Neural progenitor cell (in vitro differentiated cells): ENCODE measurements around the gene DUSP12. TPM values are rescaled to one million over a fixed set of nuclear protein-coding genes. Genes with fewer than 3 reads are reported as not detected.
A peak's percentile ranks its signal among the peaks of the same experiment; 100 is the strongest.

Experiments
- DNase-seq: peaks from one replicate; pipeline ENCODE4 v3.0.0-alpha.2; 2016; ENCODE audit warnings: low spot score
- H2AFZ ChIP-seq: fragments of 200-600 bp; sonication (generic); replicated peaks from 2 replicates; pipeline ENCODE4 v1.6.1; 2016; ENCODE audit warnings: antibody characterized with exemption
- H3F3A ChIP-seq: fragments of 200-600 bp; sonication (generic); 2 replicates; pipeline ENCODE4 v1.6.1; 2016; ENCODE audit warnings: antibody characterized with exemption, low read depth
- H3K27ac ChIP-seq: fragments of 200-600 bp; sonication (generic); 2 replicates; pipeline ENCODE4 v1.5.1; 2016; ENCODE audit warnings: mild to moderate bottlenecking
- H3K27me3 ChIP-seq: fragments of 200-600 bp; sonication (generic); 2 replicates; pipeline ENCODE4 v1.6.1; 2016; ENCODE audit warnings: mild to moderate bottlenecking, moderate library complexity
- H3K36me3 ChIP-seq: fragments of 200-600 bp; sonication (generic); 2 replicates; pipeline ENCODE4 v1.5.1; 2016
- H3K4me1 ChIP-seq: fragments of 200-600 bp; sonication (generic); 2 replicates; pipeline ENCODE4 v1.6.1; 2016; ENCODE audit warnings: mixed run types
- H3K4me2 ChIP-seq: fragments of 200-600 bp; sonication (generic); 2 replicates; pipeline ENCODE4 v1.6.1; 2016
- H3K4me3 ChIP-seq: fragments of 200-600 bp; sonication (generic); 2 replicates; pipeline ENCODE4 v1.5.1; 2016
- H3K79me2 ChIP-seq: fragments of 200-600 bp; sonication (generic); 2 replicates; pipeline ENCODE4 v1.6.1; 2016; ENCODE audit warnings: low read depth
- H3K9ac ChIP-seq: fragments of 200-600 bp; sonication (generic); 2 replicates; pipeline ENCODE4 v1.6.1; 2016
- H3K9me3 ChIP-seq: fragments of 200-600 bp; sonication (generic); 2 replicates; pipeline ENCODE4 v1.5.1; 2016; ENCODE audit warnings: low read depth
- H4K20me1 ChIP-seq: fragments of 200-600 bp; sonication (generic); 2 replicates; pipeline ENCODE4 v1.6.1; 2016; ENCODE audit warnings: low read depth
- H3K27ac Mint-ChIP-seq: 3 replicates; pipeline ENCODE4 v1.8.0; 2021; ENCODE audit warnings: mixed read lengths
- H3K27me3 Mint-ChIP-seq: 2 replicates; pipeline ENCODE4 v1.8.0; 2022; ENCODE audit warnings: low read depth, mild to moderate bottlenecking, inconsistent platforms, moderate library complexity, mixed read lengths; ENCODE audit not compliant: insufficient read depth
- H3K36me3 Mint-ChIP-seq: 3 replicates; pipeline ENCODE4 v1.8.0; 2021; ENCODE audit warnings: mixed read lengths
- H3K4me1 Mint-ChIP-seq: 3 replicates; pipeline ENCODE4 v1.8.0; 2021; ENCODE audit warnings: mixed read lengths
- H3K4me3 Mint-ChIP-seq: 3 replicates; pipeline ENCODE4 v1.8.0; 2021; ENCODE audit warnings: mild to moderate bottlenecking, moderate library complexity, mixed read lengths
- H3K9me3 Mint-ChIP-seq: 3 replicates; pipeline ENCODE4 v1.8.0; 2020; ENCODE audit warnings: mixed read lengths
- CTCF ChIP-seq: fragments of 200-600 bp; sonication (generic); IDR thresholded peaks from 2 replicates; pipeline ENCODE4 v1.5.1; 2017; ENCODE audit warnings: antibody characterized with exemption, mild to moderate bottlenecking
- EZH2 ChIP-seq: fragments of 200-600 bp; sonication (generic); IDR thresholded peaks from 2 replicates; pipeline ENCODE4 v1.6.1; 2017; ENCODE audit warnings: antibody characterized with exemption, mild to moderate bottlenecking, moderate library complexity
- EZH2phosphoT487 ChIP-seq: fragments of 200-600 bp; sonication (generic); IDR thresholded peaks from 2 replicates; pipeline ENCODE4 v1.6.1; 2017; ENCODE audit warnings: antibody characterized with exemption
- total RNA-seq: library from RNA; depleted of rRNA; stranded (reverse); fragments of >200 nt; gene quantifications from 2 replicates; pipeline ENCODE4 v1.2.3, GENCODE V29; 2015; ENCODE audit warnings: low replicate concordance

The DUSP12 gene
- total RNA-seq, 1 donor from 2014 or later, result 81.1 TPM

- no peaks in the 10 kb centered on the region for H3K36me3 Mint-ChIP-seq
- H4K20me1 ChIP-seq, result no peaks in the 10 kb centered on the region
- no peaks in the 10 kb centered on the region for H3K36me3 ChIP-seq
- peaks cover 12% of the 10 kb centered on the region for H3K27me3 Mint-ChIP-seq
- no peak overlapping the region for H3K4me2 ChIP-seq
- no peaks in the 10 kb centered on the region for H3F3A ChIP-seq
- H3K4me3 Mint-ChIP-seq, result no peak overlapping the region
- H3K79me2 ChIP-seq, result no peaks in the 10 kb centered on the region
- H3K4me1 ChIP-seq, result no peaks in the 10 kb centered on the region
- H3K27me3 ChIP-seq, result peaks cover 8% of the 10 kb centered on the region
- no peak overlapping the region for H3K27ac Mint-ChIP-seq
- H3K9ac ChIP-seq, result no peak overlapping the region
- H3K27ac ChIP-seq, result no peak overlapping the region
- no peak overlapping the region for H3K4me3 ChIP-seq
- no peak overlapping the region for H2AFZ ChIP-seq
- H3K9me3 ChIP-seq, result no peaks in the 10 kb centered on the region
- no peak for DNase-seq
- peaks cover 8% of the 10 kb centered on the region for H3K4me1 Mint-ChIP-seq
- H3K9me3 Mint-ChIP-seq, result no peaks in the 10 kb centered on the region
- no peak for TF ChIP-seq EZH2
- no peak for TF ChIP-seq CTCF
- no peak for TF ChIP-seq EZH2phosphoT487
These were observed 6.4 kb upstream of the DUSP12 start for GRCh38 chr1:161743231-161743630.

- Histone ChIP-seq H4K20me1 (peaks cover 14% of the 10 kb centered on the region), H3K27me3 (peaks cover 8% of the 10 kb centered on the region), H3K4me1 (peaks cover 8% of the 10 kb centered on the region), H3K27ac (no peak overlapping the region), H3K36me3 (peaks cover 10% of the 10 kb centered on the region), H3K4me3 (no peak overlapping the region), H3K4me2 (no peak overlapping the region), H3K9me3 (no peaks in the 10 kb centered on the region), H3K9ac (no peak overlapping the region), H3K79me2 (peaks cover 21% of the 10 kb centered on the region), H3F3A (peaks cover 15% of the 10 kb centered on the region), H2AFZ (no peak overlapping the region)
- peaks cover 28% of the 10 kb centered on the region for H3K4me1 Mint-ChIP-seq
- no peak overlapping the region for H3K4me3 Mint-ChIP-seq
- H3K27me3 Mint-ChIP-seq, result peaks cover 7% of the 10 kb centered on the region
- peaks cover 9% of the 10 kb centered on the region for H3K36me3 Mint-ChIP-seq
- H3K9me3 Mint-ChIP-seq, result no peaks in the 10 kb centered on the region
- no peak for DNase-seq
- TF ChIP-seq EZH2 (no peak), CTCF (no peak), EZH2phosphoT487 (no peak)
- no peak overlapping the region for H3K27ac Mint-ChIP-seq
These were observed 1.8 kb upstream of the DUSP12 start for GRCh38 chr1:161747801-161748200.

GRCh38 chr1:161763522-161764098 lies 14.0 kb downstream of the DUSP12 start:
- no peak for TF ChIP-seq EZH2phosphoT487
- no peak for TF ChIP-seq EZH2
- peak; percentile 75 for TF ChIP-seq CTCF
- peaks cover 15% of the 10 kb centered on the region for H3K79me2 ChIP-seq
- peaks cover 10% of the 10 kb centered on the region for H3F3A ChIP-seq
- H3K9ac ChIP-seq, result no peak overlapping the region
- no peak overlapping the region for H3K4me3 ChIP-seq
- H3K36me3 ChIP-seq, result no peaks in the 10 kb centered on the region
- Mint-ChIP-seq H3K27ac (no peak overlapping the region), H3K27me3 (no peaks in the 10 kb centered on the region), H3K4me1 (peaks cover 14% of the 10 kb centered on the region), H3K4me3 (peak overlapping the region; percentile 1), H3K9me3 (no peaks in the 10 kb centered on the region), H3K36me3 (peaks cover 5% of the 10 kb centered on the region)
- H3K27me3 ChIP-seq, result no peaks in the 10 kb centered on the region
- no peaks in the 10 kb centered on the region for H3K9me3 ChIP-seq
- no peak overlapping the region for H3K4me2 ChIP-seq
- no peaks in the 10 kb centered on the region for H4K20me1 ChIP-seq
- no peak overlapping the region for H3K27ac ChIP-seq
- H3K4me1 ChIP-seq, result peaks cover 8% of the 10 kb centered on the region
- H2AFZ ChIP-seq, result no peak overlapping the region
- DNase-seq, result peak; percentile 37
